GM21381 (cell line): Measurements from ENCODE around the gene TRIM21.
"Not testable (repeated sequence)": the region's sequence is repeated elsewhere in the genome, so short reads cannot be mapped to it uniquely, and the experiment has no call there.

Experiments used
- ATAC-seq: cut with Tn5 transposase; IDR thresholded peaks from one replicate; pipeline ENCODE4 v1.9.1; 2021; ENCODE audit warnings: mild to moderate bottlenecking, moderate library complexity; ENCODE audit not compliant: unreplicated experiment

The TRIM21 gene

GRCh38 chr11:4393209-4393857, at the start of gene TRIM21:
TRIM21 (minus strand) TSS chr11:4393702; CDS start chr11:4390409, 3,293 bp downstream.
- peak; percentile 99 for ATAC-seq

GRCh38 chr11:4441515-4441914, 48.0 kb upstream of the TRIM21 start:
- ATAC-seq = no peak

GRCh38 chr11:4436411-4436810, 42.9 kb upstream of the TRIM21 start:
- no peak for ATAC-seq

GRCh38 chr11:4433856-4434255, 40.4 kb upstream of the TRIM21 start:
- ATAC-seq = no peak

- ATAC-seq = no peak
Measured at GRCh38 chr11:4430051-4430450, 36.5 kb upstream of the TRIM21 start.

GRCh38 chr11:4418403-4418802, 24.9 kb upstream of the TRIM21 start:
- no peak for ATAC-seq

- ATAC-seq = no peak
Measured at GRCh38 chr11:4416816-4417215, 23.3 kb upstream of the TRIM21 start.

GRCh38 chr11:4416306-4416705, 22.8 kb upstream of the TRIM21 start:
- ATAC-seq = no peak

GRCh38 chr11:4406206-4406605, 12.7 kb upstream of the TRIM21 start:
- ATAC-seq = not testable (repeated sequence)

GRCh38 chr11:4393858-4394223, 339 bp upstream of the TRIM21 start:
- ATAC-seq = no peak

GRCh38 chr11:4388221-4388620, 5.3 kb downstream of the TRIM21 start:
- ATAC-seq = no peak

- ATAC-seq = no peak
Measured at GRCh38 chr11:4385978-4386740, 7.3 kb downstream of the TRIM21 start.

GRCh38 chr11:4381901-4382300, 11.6 kb downstream of the TRIM21 start:
- no peak for ATAC-seq

GRCh38 chr11:4375431-4376140, 17.9 kb downstream of the TRIM21 start:
- ATAC-seq = no peak

GRCh38 chr11:4370166-4370565, 23.3 kb downstream of the TRIM21 start:
- ATAC-seq = no peak

- ATAC-seq = no peak
Measured at GRCh38 chr11:4368286-4368685, 25.2 kb downstream of the TRIM21 start, which contains the start of gene OR52B4. OR52B4 (minus strand) TSS chr11:4368386; CDS start chr11:4368295, 91 bp downstream.

GRCh38 chr11:4348142-4348541, 45.4 kb downstream of the TRIM21 start:
- ATAC-seq = not testable (repeated sequence)

GRCh38 chr11:4345366-4345765, 48.1 kb downstream of the TRIM21 start:
- not testable (repeated sequence) for ATAC-seq
